Lower leg skin (tissue), 3 donors: ENCODE measurements around the gene OR4C15.

ENCODE experiments used
- CTCF ChIP-seq, 3 donors: fragments of 450-650 bp; IDR thresholded peaks; one replicate each; pipeline ENCODE4 v1.5.1; 2016; ENCODE audit warnings: antibody characterized with exemption in 3 of 3, mild to moderate bottlenecking in 3 of 3, moderate library complexity in 2 of 3
- POLR2A ChIP-seq, 2 donors: fragments of 450-650 bp; IDR thresholded peaks; one replicate each; pipeline ENCODE4 v1.6.1; 2016 to 2017; ENCODE audit warnings: antibody characterized with exemption in 2 of 2, mild to moderate bottlenecking in 1 of 2, moderate library complexity in 1 of 2

- TF ChIP-seq CTCF (IDR thresholded peaks at IDR 0.05): no peak
- no peak for TF ChIP-seq POLR2A (IDR thresholded peaks at IDR 0.05)
Observed at GRCh38 chr11:55554169-55554568, at the start of gene OR4C15.
